Endothelial cell of umbilical vein (primary cell): ENCODE results near the gene NAGS.

Experiments
- CTCF ChIP-seq, 2 donors: IDR thresholded peaks; 1 replicate in 1 of 2; 2 replicates in 1 of 2; pipeline ENCODE4 v1.5.1; 2011; ENCODE audit warnings: low read length in 2 of 2, mild to moderate bottlenecking in 2 of 2, moderate library complexity in 2 of 2, control low read depth in 1 of 2, inconsistent platforms in 1 of 2, low read depth in 1 of 2; ENCODE audit not compliant: insufficient read depth in 1 of 2; ENCODE audit errors: extremely low read depth in 1 of 2
- EZH2 ChIP-seq: IDR thresholded peaks from 2 replicates; pipeline ENCODE4 v1.6.1; 2012; ENCODE audit warnings: borderline replicate concordance, low read depth, mild to moderate bottlenecking, moderate library complexity, low read length, inconsistent platforms; ENCODE audit not compliant: severe bottlenecking
- GATA2 ChIP-seq: IDR thresholded peaks from 2 replicates; pipeline ENCODE4 v1.7.0; 2011; ENCODE audit warnings: low read depth, mild to moderate bottlenecking, moderate library complexity, mixed read lengths, low read length; ENCODE audit not compliant: insufficient read length, insufficient read depth
- POLR2A ChIP-seq: IDR thresholded peaks from 2 replicates; pipeline ENCODE4 v1.6.1; 2012; ENCODE audit warnings: low read depth, mild to moderate bottlenecking, control low read depth, low read length
- POLR2AphosphoS5 ChIP-seq: IDR thresholded peaks from 2 replicates; pipeline ENCODE4 v1.6.1; 2012; ENCODE audit warnings: low read depth, mild to moderate bottlenecking, control low read depth, low read length, moderate library complexity; ENCODE audit not compliant: insufficient read depth
- TF ChIP-seq, protein P1 (sequence below): IDR thresholded peaks from 2 replicates; pipeline ENCODE4 v1.6.1; 2011; ENCODE audit not compliant: insufficient read depth, insufficient read length

GRCh38 chr17:43987131-43988021 is 17.0 kb upstream of the NAGS start:
- TF ChIP-seq POLR2A (no peak), CTCF (IDR thresholded peaks at IDR 0.05; ENCODE audit: extremely low read depth in 1 of 2, insufficient read depth in 1 of 2, low read depth in 1 of 2, low read length in 2 of 2) (no peak), POLR2AphosphoS5 (no peak), GATA2 (no peak), EZH2 (no peak)
- TF ChIP-seq, protein P1, sequence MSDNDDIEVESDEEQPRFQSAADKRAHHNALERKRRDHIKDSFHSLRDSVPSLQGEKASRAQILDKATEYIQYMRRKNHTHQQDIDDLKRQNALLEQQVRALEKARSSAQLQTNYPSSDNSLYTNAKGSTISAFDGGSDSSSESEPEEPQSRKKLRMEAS = no peak
